Amniotic epithelial cell (primary cell): ENCODE data around the gene PIH1D1.
"Not testable (repeated sequence)": the region's sequence is repeated elsewhere in the genome, so short reads cannot be mapped to it uniquely, and the experiment has no call there.

Source experiments
- DNase-seq: peaks from one replicate; pipeline ENCODE4 v3.0.0-alpha.2; 2010; ENCODE audit warnings: low read depth

The PIH1D1 gene

GRCh38 chr19:49455773-49456172 is 4.2 kb upstream of the PIH1D1 start:
- no peak for DNase-seq

- no peak for DNase-seq
These were observed 2.2 kb upstream of the PIH1D1 start for GRCh38 chr19:49453757-49454240.

GRCh38 chr19:49453013-49453756 is 1.6 kb upstream of the PIH1D1 start, which contains the start of gene ALDH16A1:
TSS of gene ALDH16A1 (plus strand) at chr19:49453225. CDS start at chr19:49453332, 107 bp downstream.
- peak; percentile 95 for DNase-seq

- DNase-seq, result no peak
These were observed 1.2 kb downstream of the PIH1D1 start for GRCh38 chr19:49450405-49450804.

- no peak for DNase-seq
These were observed 3.2 kb downstream of the PIH1D1 start for GRCh38 chr19:49448432-49448786.

- DNase-seq, result peak; percentile 50
These were observed 3.9 kb downstream of the PIH1D1 start for GRCh38 chr19:49447485-49448431.

- DNase-seq, result no peak
These were observed 5.6 kb downstream of the PIH1D1 start for GRCh38 chr19:49445997-49446396.

- DNase-seq, result not testable (repeated sequence)
These were observed 7.4 kb downstream of the PIH1D1 start for GRCh38 chr19:49444100-49444700.

GRCh38 chr19:49443366-49444099 is 8.1 kb downstream of the PIH1D1 start:
- peak; percentile 89 for DNase-seq

- peak; percentile 78 for DNase-seq
These were observed 8.7 kb downstream of the PIH1D1 start for GRCh38 chr19:49442771-49443365.

- DNase-seq, result no peak
These were observed 9.3 kb downstream of the PIH1D1 start for GRCh38 chr19:49442354-49442753.

GRCh38 chr19:49441960-49442350 is 9.7 kb downstream of the PIH1D1 start:
- no peak for DNase-seq

GRCh38 chr19:49441210-49441959 is 10.2 kb downstream of the PIH1D1 start, which contains the start of gene SLC17A7:
TSS of gene SLC17A7 (minus strand) at chr19:49441527. CDS start at chr19:49441379, 148 bp downstream.
- DNase-seq, result no peak

- DNase-seq, result no peak
These were observed 11.0 kb downstream of the PIH1D1 start for GRCh38 chr19:49440439-49441209.

GRCh38 chr19:49439836-49440235 is 11.8 kb downstream of the PIH1D1 start:
- DNase-seq, result no peak

GRCh38 chr19:49438261-49438660 is 13.4 kb downstream of the PIH1D1 start:
- no peak for DNase-seq

GRCh38 chr19:49437231-49437630 is 14.4 kb downstream of the PIH1D1 start:
- DNase-seq, result no peak

- no peak for DNase-seq
These were observed 15.1 kb downstream of the PIH1D1 start for GRCh38 chr19:49436381-49437017.

GRCh38 chr19:49435670-49436069 is 15.9 kb downstream of the PIH1D1 start:
- no peak for DNase-seq
